Adipocyte (in vitro differentiated cells): ENCODE measurements around the gene LSR.
"Not testable (repeated sequence)": the region's sequence is repeated elsewhere in the genome, so short reads cannot be mapped to it uniquely, and the experiment has no call there.

Source experiments
- DNase-seq: peaks from one replicate; pipeline ENCODE4 v3.0.0-alpha.2; 2015; ENCODE audit warnings: low read depth
- H3K27me3 ChIP-seq: replicated peaks from 2 replicates; pipeline ENCODE4 v1.7.0; 2013; ENCODE audit warnings: mild to moderate bottlenecking, low read length, moderate library complexity; ENCODE audit not compliant: control insufficient read depth, insufficient read depth
- H3K36me3 ChIP-seq: 2 replicates; pipeline ENCODE4 v1.7.0; 2013; ENCODE audit warnings: low read length, mild to moderate bottlenecking, moderate library complexity; ENCODE audit not compliant: control insufficient read depth, insufficient read depth, severe bottlenecking
- H3K4me1 ChIP-seq: 2 replicates; pipeline ENCODE4 v1.7.0; 2013; ENCODE audit warnings: mild to moderate bottlenecking, low read length, moderate library complexity; ENCODE audit not compliant: control insufficient read depth, insufficient read depth
- H3K4me3 ChIP-seq: 2 replicates; pipeline ENCODE4 v1.7.0; 2013; ENCODE audit warnings: mild to moderate bottlenecking, low read length, moderate library complexity
- H3K9ac ChIP-seq: 2 replicates; pipeline ENCODE4 v1.7.0; 2013; ENCODE audit warnings: mild to moderate bottlenecking, low read length, moderate library complexity
- H3K9me3 ChIP-seq: 2 replicates; pipeline ENCODE4 v1.7.0; 2013; ENCODE audit warnings: mild to moderate bottlenecking, low read length, moderate library complexity; ENCODE audit not compliant: control insufficient read depth

The LSR gene

DNA sequence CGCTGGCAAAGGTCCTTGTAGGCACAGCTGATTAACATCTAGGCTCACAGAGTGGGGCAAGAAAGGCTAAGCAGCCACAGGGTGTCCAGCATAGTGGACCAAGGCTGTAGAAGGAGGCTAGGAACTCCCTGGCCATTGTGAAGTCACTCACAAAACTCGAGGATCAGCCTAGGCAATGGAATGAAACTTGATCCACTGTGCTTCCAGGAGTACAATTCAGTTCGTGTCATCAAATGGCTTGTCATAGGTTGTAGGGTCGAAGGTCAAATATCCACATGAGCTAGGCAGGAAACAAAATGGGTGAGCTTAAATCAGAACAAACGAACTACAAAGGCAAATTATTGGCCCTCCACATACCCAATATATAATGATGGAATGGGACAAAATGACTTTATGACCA, 15.9 kb upstream of the LSR start:
- peaks cover 9% of the 10 kb centered on the region for H3K27me3 ChIP-seq
- H3K9ac ChIP-seq, result no peak overlapping the region
- no peaks in the 10 kb centered on the region for H3K4me1 ChIP-seq
- no peaks in the 10 kb centered on the region for H3K36me3 ChIP-seq
- peaks cover 8% of the 10 kb centered on the region for H3K9me3 ChIP-seq
- no peak overlapping the region for H3K4me3 ChIP-seq
- no peak for DNase-seq

DNA sequence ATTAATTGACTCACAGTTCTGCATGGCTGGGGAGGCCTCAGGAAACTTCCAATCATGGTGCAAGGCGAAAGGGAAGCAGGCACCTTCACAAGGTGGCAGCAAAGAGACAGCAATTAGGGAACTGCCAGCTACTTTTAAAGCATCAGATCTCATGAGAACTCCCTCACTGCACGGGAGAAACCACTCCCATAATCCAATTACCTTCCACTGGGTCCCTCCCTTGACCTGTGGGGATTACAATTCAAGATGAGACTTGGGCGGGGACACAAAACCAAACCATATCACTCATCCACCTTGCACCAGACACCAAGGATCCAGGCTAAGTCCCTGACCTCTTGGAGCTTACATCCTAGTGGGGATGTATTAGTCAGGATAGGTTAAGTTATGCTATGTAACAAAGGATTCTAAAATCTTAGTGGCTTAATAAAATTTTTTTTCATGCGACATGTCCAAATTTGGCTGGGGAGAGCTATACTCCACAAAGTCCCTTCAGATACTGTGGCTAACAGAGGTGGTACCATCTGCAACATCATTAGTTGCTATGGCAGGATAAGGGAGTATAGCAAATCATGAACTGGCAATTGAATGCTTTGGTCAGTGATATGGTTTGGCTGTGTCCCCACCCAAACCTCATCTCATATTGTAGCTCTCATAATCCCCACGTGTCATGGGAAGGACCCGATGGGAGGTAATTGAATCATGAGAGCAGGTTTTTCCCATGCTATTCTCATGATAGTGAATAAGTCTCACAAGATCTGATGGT, 12.0 kb upstream of the LSR start:
- no peak overlapping the region for H3K9ac ChIP-seq
- H3K4me3 ChIP-seq, result no peak overlapping the region
- no peak for DNase-seq
- no peaks in the 10 kb centered on the region for H3K4me1 ChIP-seq
- peaks cover 21% of the 10 kb centered on the region for H3K9me3 ChIP-seq
- no peaks in the 10 kb centered on the region for H3K36me3 ChIP-seq
- H3K27me3 ChIP-seq, result peaks cover 23% of the 10 kb centered on the region

DNA sequence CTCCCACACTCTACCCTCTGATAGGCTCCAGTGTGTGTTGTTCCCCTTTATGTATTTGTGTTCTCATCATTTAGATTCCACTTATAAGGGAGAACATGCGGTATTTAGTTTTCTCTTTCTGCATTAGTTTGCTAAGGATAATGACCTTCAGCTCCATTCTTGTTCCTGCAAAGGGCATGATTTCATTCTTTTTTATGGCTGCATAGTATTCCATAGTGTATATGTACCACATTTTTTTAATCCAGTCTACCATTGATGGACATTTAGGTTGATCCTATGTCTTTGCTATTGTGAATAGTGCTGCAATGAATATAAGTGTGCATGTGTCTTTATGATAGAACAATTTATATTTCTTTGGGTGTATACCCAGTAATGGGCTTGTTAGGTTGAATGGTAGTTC, 9.2 kb upstream of the LSR start:
- H3K36me3 ChIP-seq, H3K4me3 ChIP-seq, DNase-seq, H3K4me1 ChIP-seq, H3K9ac ChIP-seq: not testable (repeated sequence)
- Histone ChIP-seq H3K27me3 (peaks cover 15% of the 10 kb centered on the region), H3K9me3 (peaks cover 35% of the 10 kb centered on the region)

DNA sequence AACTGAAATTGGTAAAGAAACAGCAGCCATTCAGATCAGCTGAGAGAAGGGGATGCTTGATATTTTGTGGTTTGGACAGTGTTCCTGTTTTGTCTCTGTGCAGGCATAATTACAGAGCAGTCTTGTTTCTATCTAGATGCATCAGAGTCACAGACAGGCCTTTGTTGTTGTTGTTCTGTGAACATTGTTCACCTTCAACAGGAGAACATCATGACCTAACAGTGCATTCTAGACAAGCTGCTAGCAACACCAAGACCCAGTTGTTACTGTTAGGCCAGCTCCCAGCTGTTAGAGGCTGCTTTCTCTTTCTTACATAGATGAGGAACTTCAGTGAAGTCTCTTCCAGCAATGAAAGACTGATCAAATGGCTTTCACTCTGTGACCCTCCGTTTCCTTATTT, 8.5 kb upstream of the LSR start:
- no peaks in the 10 kb centered on the region for H3K4me1 ChIP-seq
- H3K9ac ChIP-seq, result no peak overlapping the region
- no peak for DNase-seq
- H3K9me3 ChIP-seq, result peaks cover 39% of the 10 kb centered on the region
- no peaks in the 10 kb centered on the region for H3K36me3 ChIP-seq
- peaks cover 15% of the 10 kb centered on the region for H3K27me3 ChIP-seq
- no peak overlapping the region for H3K4me3 ChIP-seq

DNA sequence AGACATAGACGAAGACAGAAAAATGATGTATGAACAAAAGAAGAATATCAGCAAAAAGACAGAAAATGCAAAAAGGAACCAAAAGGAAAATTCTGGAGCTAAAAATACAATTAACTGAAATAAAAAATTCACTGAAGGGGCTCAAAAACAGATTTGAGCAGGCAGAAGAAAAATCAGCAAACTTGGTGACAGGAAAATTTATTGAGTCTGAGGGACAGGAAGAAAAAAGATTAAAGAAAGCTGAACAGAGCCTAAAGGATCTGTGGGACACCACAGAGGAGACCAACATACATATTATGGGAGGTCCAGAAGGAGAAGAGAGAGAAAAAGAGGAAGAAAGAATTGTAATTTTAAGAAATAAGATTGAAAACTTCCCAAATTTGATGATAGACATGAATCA, 7.4 kb upstream of the LSR start:
- no peaks in the 10 kb centered on the region for H3K36me3 ChIP-seq
- H3K4me1 ChIP-seq, result no peaks in the 10 kb centered on the region
- H3K27me3 ChIP-seq, result peaks cover 15% of the 10 kb centered on the region
- H3K4me3 ChIP-seq, result no peak overlapping the region
- H3K9me3 ChIP-seq, result peaks cover 45% of the 10 kb centered on the region
- DNase-seq, result no peak
- H3K9ac ChIP-seq, result no peak overlapping the region

DNA sequence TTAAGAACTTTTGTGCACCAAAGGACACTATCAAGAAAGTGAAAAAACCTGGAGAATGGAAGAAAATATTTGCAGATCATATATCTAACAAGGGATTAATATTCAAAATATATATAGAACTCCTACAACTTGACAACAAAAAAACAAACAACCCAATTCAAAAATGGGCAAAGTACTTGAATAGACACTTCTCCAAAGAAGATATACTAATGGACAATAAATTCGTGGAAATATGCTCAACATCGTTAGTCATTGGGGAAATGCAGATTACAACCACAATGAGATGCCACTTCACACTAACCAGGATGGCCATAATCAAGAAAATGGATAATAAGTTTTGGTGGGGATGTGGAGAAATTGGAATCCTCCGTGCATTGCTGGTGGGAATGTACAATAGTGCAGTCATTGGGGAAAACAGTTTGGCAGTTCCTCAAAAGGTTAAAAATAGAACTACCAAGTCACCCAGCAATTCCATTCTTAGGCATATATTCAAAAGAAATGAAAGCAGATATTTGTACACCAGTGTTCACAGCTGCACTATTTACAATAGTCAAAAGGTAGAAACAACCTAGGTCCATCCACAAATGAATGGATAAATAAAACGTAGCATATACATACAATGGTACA, 2.2 kb upstream of the LSR start:
- Histone ChIP-seq H3K9me3 (peaks cover 31% of the 10 kb centered on the region), H3K4me3 (no peak overlapping the region), H3K36me3 (no peaks in the 10 kb centered on the region), H3K9ac (no peak overlapping the region), H3K27me3 (peaks cover 36% of the 10 kb centered on the region), H3K4me1 (no peaks in the 10 kb centered on the region)
- DNase-seq, result no peak

DNA sequence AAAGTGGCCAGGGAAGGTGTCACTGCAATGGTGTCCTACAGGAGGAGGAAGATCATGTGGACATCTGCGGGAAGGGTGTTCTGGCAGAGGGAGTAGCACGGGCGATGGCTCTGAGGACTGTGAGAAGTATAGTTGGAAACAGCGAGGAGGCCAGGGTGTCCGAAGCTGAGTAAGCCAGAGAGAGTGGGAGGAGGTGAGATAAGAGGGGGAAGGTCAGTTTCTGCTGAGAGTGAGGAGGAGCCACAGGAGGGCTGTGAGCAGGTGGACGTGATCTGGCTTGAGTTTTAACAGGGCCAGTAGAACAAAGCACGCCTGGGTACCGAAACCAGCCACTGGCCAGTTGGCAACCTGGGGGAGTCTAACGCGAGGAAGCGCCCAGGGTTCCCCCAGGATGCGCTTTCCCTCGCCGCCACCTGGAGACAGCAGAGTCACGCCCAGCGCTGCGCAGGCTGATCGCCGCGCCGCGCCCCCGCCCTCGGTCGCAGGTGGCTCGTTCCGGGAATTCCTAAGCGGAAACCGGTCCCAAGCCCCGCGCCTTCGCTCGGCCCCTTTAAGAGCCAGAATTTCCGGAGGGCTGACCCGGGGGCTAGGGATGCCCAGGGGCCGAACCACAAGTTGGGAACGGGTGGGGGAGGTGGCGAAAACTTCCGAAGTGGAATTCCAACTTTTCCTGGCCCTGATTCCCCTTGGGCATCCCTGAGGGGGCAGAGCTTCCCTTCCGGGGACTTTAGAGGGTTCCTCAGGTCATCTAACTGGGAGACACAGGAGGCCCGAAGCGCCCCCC, 1.1 kb upstream of the LSR start:
- no peak for DNase-seq
- H3K4me3 ChIP-seq, result no peak overlapping the region
- H3K9me3 ChIP-seq, result peaks cover 26% of the 10 kb centered on the region
- no peaks in the 10 kb centered on the region for H3K36me3 ChIP-seq
- no peak overlapping the region for H3K9ac ChIP-seq
- no peaks in the 10 kb centered on the region for H3K4me1 ChIP-seq
- peaks cover 37% of the 10 kb centered on the region for H3K27me3 ChIP-seq

DNA sequence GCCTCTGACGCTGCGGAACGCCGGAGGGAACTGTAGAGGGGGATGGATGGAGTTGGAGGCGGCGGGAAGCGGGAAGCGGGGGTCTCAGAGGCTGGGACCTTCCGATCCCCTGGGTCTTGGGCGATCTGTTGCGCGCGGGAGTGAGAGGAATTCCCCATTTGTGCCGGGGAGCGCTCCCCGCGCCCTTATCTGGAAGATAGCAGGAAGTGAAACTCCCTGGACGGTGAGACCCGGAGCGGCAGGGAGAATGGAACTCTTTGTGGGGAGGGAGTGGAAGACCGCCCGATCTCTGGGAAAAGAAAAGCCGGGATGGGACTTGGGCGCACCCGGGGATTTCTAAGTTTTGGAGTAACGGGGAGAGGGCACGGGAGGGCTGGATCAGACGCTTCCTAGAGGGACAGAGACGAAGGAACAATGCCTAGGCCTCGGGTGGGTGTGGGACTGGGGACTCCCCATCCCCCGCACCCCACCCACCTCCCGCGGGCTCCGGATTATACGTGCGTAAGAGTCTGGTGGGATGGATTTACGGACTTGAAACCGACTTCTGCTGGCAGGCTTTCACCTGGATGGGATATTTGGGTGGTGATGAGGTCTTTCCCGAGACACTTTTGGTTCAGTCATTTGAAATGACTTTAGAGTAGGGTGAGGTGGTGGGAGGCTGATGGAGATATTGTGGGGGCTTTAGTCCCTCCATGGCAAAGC, 495 bp downstream of the LSR start:
- H3K36me3 ChIP-seq, result no peaks in the 10 kb centered on the region
- H3K9me3 ChIP-seq, result peaks cover 13% of the 10 kb centered on the region
- H3K4me1 ChIP-seq, result no peaks in the 10 kb centered on the region
- no peak overlapping the region for H3K9ac ChIP-seq
- peaks cover 37% of the 10 kb centered on the region for H3K27me3 ChIP-seq
- DNase-seq, result no peak
- H3K4me3 ChIP-seq, result no peak overlapping the region

DNA sequence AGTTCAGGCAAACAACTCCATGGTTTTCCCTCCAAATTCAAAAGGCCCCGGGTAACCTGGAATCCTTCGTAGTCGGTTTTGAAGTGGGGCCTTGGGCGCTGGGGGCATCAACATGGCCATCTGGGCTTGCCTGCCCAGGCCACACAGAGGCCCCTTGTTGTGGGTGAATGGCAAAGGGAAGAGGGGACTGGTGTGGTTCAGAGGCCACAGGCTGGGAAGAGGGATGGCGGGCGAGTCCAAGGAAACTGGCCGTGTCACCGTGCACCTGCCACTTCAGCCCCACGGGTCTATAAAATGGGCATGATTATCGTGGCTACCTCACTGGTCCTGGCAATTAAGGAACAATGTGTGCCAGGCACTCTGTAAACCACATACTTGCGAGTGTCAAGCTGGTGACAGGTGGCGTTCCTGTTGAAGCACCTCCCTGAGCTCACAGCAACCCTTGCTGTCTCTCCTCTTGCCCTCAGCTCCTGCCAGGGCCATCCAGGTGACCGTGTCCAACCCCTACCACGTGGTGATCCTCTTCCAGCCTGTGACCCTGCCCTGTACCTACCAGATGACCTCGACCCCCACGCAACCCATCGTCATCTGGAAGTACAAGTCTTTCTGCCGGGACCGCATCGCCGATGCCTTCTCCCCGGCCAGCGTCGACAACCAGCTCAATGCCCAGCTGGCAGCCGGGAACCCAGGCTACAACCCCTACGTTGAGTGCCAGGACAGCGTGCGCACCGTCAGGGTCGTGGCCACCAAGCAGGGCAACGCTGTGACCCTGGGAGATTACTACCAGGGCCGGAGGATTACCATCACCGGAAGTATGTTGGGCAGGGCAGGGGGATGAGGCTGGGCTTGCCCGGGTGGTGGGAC, 1.3 kb downstream of the LSR start:
- Histone ChIP-seq H3K36me3 (no peaks in the 10 kb centered on the region), H3K27me3 (peaks cover 37% of the 10 kb centered on the region), H3K9ac (no peak overlapping the region), H3K4me3 (no peak overlapping the region), H3K4me1 (no peaks in the 10 kb centered on the region), H3K9me3 (peaks cover 6% of the 10 kb centered on the region)
- no peak for DNase-seq

DNA sequence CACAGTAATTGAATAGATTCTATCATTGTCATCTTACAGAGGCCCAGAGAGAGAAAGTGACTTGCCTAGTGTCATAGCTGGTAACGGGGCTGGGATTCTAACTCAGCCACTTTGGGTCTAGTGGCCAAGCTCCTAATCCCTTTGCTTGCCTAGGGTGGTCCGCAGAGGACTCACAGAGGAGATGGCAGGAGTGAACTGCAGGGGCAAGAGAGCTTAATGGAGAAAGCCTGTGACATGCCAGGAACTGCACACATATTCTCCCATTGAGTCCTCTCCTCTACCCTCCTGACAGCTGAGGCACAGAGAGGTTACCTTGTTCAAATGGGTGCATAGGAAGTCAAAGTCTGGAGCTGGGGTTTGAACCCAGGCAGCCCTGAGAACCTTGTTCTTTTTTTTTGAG, 2.7 kb downstream of the LSR start:
- Histone ChIP-seq H3K36me3 (no peaks in the 10 kb centered on the region), H3K9me3 (no peaks in the 10 kb centered on the region), H3K27me3 (peaks cover 37% of the 10 kb centered on the region), H3K9ac (no peak overlapping the region), H3K4me3 (no peak overlapping the region), H3K4me1 (no peaks in the 10 kb centered on the region)
- DNase-seq, result no peak
